H1 (cell line): ENCODE data around the gene DAB2IP. TPM values are rescaled to one million over a fixed set of nuclear protein-coding genes. Genes with fewer than 3 reads are reported as not detected.

Source experiments
- CBX5 ChIP-seq: fragments of 300-800, 300-1000 bp; sonication (generic); IDR thresholded peaks from 2 replicates; pipeline ENCODE4 v1.7.1; 2016; ENCODE audit warnings: antibody characterized with exemption, low read length, low read depth
- JUN ChIP-seq: IDR thresholded peaks from 2 replicates; pipeline ENCODE4 v1.6.1; 2011; ENCODE audit warnings: low read depth, mild to moderate bottlenecking, improper control_type of control experiment, low read length
- polyA plus RNA-seq, 7 experiments: library from polyadenylated mRNA; depleted of rRNA in 3 of 7; stranded (reverse) in 5 of 7; unstranded in 2 of 7; fragments of >200 nt in 5 of 7; fragments of 200-250 nt in 2 of 7; gene quantifications; 1 replicate in 5 of 7; 2 replicates in 1 of 7; 4 replicates in 1 of 7; pipeline versions ENCODE4 v1.2.1 to v1.2.3, GENCODE V29; 2011 to 2013; ENCODE audit warnings: missing spikeins in 2 of 7, mixed read lengths in 2 of 7
- total RNA-seq: library from RNA; stranded (reverse); fragmentation: NEBNext Ultra II Directional; extraction: Animal tissue kit (Norgen Biotek cat#: 25700); gene quantifications from 2 replicates; pipeline ENCODE4 v1.2.1, GENCODE V29; 2021

DAB2IP gene
- total and polyA plus RNA-seq, 2 of the 8 experiments (the other 6 are each of a cell fraction or from before 2014, with no cell fraction given), result 19.7 to 39.5 TPM

- no peak for TF ChIP-seq CBX5
- no peak for TF ChIP-seq JUN
- TF ChIP-seq, all 59 proteins: peak for 0
Observed at GRCh38 chr9:121701736-121702261, 50.4 kb downstream of the DAB2IP start (continued).
